PFSK-1 (cell line): ENCODE results near the gene LGALS12.

Experiments
- FOXP2 ChIP-seq: optimal IDR thresholded peaks from 2 replicates; pipeline ENCODE3; 2011; ENCODE audit warnings: borderline replicate concordance, control low read depth, inconsistent platforms; ENCODE audit not compliant: insufficient read depth; ENCODE audit errors: extremely low read length, extremely low read depth
- POLR2AphosphoS5 ChIP-seq: IDR thresholded peaks from 2 replicates; pipeline ENCODE4 v1.6.1; 2012; ENCODE audit warnings: low read depth, mild to moderate bottlenecking, control low read depth, low read length, moderate library complexity
- REST ChIP-seq, 2 experiments: IDR thresholded peaks; 2 replicates each; pipeline versions ENCODE4 v1.6.1 to v1.8.0; 2011 to 2012; ENCODE audit warnings: low read depth in 2 of 2, low read length in 2 of 2, control low read depth in 1 of 2, inconsistent platforms in 1 of 2, mild to moderate bottlenecking in 1 of 2, moderate library complexity in 1 of 2; ENCODE audit not compliant: insufficient read depth in 1 of 2
- SIN3A ChIP-seq: IDR thresholded peaks from 2 replicates; pipeline ENCODE4 v1.6.1; 2012; ENCODE audit warnings: mild to moderate bottlenecking, low read length, moderate library complexity, borderline replicate concordance; ENCODE audit not compliant: insufficient read depth
- TAF1 ChIP-seq: IDR thresholded peaks from 2 replicates; pipeline ENCODE4 v1.6.1; 2012; ENCODE audit warnings: low read length, control low read depth, borderline replicate concordance; ENCODE audit not compliant: insufficient read depth

Gene LGALS12

DNA sequence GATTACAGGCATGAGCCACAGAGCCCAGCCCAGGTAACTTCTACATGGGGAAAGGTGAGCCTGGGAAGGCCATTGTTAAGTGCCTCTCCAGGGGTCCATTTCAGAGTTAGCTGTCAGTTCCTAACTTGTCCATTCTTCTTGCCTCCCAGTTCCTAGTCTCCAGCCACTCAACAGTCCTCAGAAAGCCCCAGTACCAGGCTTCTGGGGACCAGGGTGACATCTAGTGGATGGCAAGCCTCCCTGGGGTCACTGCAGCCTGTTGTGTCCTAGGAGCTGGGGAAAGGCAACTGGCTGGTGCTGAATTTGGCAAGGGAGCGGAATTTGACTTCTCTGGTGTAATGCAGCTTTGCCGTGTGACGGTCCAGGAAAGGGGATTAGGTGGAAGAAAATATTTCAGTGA, 2.1 kb downstream of the LGALS12 start:
- no peak for TF ChIP-seq POLR2AphosphoS5
- TF ChIP-seq SIN3A: no peak
- TF ChIP-seq TAF1: no peak
- TF ChIP-seq REST (IDR thresholded peaks at IDR 0.05; ENCODE audit: insufficient read depth in 1 of 2, low read depth in 2 of 2, low read length in 2 of 2): no peak

DNA sequence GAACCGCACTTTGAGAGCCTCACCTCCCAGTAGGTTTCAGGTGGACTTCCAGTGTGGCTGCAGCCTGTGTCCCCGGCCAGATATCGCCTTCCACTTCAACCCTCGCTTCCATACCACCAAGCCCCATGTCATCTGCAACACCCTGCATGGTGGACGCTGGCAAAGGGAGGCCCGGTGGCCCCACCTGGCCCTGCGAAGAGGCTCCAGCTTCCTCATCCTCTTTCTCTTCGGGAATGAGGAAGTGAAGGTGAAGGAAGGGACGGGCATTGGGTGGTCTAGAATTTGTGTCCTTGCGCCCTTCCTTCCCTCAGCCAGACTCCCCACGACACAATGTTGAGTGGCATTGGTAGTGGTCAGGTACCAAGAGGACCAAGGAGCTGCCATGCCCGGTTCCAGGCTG, 2.9 kb downstream of the LGALS12 start:
- TF ChIP-seq POLR2AphosphoS5: no peak
- no peak for TF ChIP-seq TAF1
- TF ChIP-seq REST (IDR thresholded peaks at IDR 0.05; ENCODE audit: insufficient read depth in 1 of 2, low read depth in 2 of 2, low read length in 2 of 2): no peak

DNA sequence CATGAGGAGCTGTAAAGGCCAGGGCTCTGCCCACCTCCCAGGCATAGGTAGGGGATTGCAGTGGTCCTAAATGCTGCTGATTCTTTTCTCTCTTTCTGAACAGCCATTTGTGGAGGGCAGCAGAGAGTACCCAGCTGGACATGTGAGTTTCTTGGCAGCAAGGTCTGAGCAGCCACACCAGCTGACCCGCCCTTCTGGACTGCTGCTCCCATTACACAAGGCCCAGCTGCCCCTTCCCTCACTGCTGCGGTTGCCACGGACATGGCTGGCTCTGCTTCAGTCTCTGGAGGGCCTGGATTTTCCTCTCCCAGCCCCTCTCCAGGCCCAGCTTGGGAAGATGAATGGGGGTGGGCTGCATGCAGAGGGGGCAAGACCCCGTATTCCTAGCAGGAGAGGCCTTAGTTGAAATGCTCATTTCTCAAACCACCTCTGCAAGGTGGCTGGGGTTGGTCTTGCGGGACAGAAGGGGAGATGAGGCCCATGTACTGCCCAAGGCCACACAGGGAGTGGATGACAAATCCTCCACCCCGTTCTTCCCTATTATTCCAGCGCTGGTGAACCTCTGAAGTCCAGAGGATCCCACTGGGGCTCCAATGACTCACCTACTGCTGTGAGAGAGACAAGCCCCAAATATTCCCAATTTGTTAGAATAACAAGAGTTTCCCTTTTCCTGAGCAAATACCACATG, 4.6 kb downstream of the LGALS12 start:
- TF ChIP-seq POLR2AphosphoS5: no peak
- no peak for TF ChIP-seq TAF1
- no peak for TF ChIP-seq REST (IDR thresholded peaks at IDR 0.05; ENCODE audit: insufficient read depth in 1 of 2, low read depth in 2 of 2, low read length in 2 of 2)
- no peak for TF ChIP-seq SIN3A
- no peak for TF ChIP-seq FOXP2

- TF ChIP-seq SIN3A (no peak), TAF1 (no peak), REST (IDR thresholded peaks at IDR 0.05; ENCODE audit: insufficient read depth in 1 of 2, low read depth in 2 of 2, low read length in 2 of 2) (no peak), FOXP2 (no peak), POLR2AphosphoS5 (no peak)
These were observed 5.3 kb downstream of the LGALS12 start for GRCh38 chr11:63511048-63511748.
